LoVo (cell line): Measurements from ENCODE around the gene CAMKMT.

Experiments used
- DNase-seq: peaks from one replicate; pipeline ENCODE4 v3.0.0-alpha.2; 2016; ENCODE audit warnings: low spot score

The CAMKMT gene

DNA sequence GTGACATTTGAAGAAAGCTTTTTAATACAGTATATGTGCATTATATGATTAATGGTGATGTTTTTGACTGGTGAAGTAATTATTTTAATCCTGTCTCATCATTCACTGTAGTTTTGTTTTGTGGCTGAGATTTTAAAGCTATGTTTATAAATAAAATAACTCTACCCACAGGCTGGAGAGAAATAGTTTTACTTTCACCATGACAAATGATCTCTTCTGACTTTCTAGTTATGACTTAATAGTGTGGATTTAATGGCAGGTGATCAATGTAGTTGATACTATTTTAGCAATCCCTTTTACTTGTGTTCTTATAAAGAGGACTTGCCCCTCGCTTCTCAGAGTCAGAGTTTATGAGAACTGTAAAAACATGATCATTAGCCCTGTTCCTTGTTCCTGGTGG is 290.2 kb downstream of the CAMKMT start:
- no peak for DNase-seq

DNA sequence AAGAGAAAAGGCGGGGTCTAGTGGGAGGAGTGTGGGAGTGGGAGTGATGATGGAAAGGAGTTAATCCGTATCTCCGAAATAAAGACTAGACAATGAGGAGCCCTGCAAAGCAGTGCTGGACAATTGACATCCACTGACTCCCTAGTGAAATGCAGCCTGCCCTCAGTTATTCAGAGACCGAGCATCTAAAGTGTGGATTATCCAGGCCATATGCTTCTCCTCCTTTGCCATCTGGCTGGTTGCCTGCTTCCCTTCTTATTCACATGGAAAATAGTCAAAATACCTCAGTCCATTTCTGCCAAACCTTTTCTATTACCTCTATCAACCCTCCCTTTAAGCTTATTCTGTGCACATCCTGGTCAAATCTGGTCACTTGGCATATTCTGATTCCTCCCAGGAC is 291.0 kb downstream of the CAMKMT start:
- no peak for DNase-seq

DNA sequence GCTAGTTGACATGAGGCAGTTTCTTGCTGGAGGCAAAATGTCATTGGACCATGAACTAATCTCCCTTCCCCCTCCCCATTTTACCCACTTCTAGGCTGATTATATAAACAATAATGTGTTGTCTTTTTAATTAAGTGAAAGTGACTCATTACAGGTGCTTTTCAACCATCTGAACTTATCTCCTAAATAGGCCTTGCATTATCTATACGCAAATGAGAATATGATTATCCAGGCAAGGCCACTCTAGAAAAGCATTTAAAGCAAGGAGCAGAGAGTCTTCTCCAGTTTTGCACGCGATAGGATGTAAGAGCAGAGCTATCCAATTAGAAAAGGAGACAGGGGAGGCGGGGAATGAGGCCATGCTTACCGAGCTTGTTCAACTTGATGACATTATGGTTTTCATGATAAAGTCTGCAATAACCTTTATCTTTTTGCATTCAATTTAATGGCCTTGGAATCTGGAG is 293.7 kb downstream of the CAMKMT start:
- no peak for DNase-seq

DNA sequence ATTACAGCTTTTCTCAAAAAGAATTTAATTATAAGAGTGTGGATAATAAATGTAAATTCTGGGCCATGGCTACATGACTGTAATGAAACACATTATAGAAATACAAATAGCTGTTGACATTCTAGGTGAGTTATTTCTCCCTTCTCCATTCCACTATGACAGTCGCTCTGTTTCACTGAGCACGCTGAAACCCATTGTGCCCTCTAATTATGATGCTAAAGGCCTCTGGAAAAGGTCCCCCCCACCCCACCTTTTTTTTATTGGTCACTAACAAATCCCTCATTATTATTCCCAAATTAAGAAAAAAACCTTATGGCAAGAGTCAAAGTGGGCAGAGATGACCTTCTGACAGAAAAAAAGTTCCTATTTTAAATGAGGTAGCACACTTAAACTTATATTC is 294.7 kb downstream of the CAMKMT start:
- no peak for DNase-seq

DNA sequence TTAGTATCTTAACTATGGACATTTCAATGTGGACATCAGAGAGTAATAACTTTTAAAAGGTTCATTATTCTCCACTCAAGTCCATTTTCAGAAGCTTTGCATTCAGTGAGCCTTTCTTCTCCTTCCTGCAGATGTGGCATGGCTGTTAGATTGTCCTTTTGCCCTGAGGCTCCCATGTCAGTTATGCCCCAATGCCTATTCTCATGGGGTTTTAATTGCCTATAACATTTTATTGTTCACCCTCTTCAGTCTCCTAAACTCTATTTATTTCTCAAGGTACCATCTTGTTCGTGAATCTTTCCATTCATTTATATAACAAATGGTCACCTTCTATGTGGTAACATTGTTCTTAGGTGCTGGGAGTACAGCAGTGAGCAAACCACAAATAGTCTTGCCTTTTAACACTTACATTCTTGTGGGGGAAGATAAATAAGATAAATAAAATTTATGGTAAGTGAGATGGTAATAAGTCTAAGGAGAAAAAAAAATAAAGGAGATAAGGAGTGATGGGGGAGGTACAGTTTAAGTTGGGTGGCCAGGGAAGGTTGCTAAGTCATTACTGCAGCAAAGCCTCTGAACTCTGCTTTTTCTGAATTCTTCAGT is 301.8 kb downstream of the CAMKMT start:
- DNase-seq = no peak

DNA sequence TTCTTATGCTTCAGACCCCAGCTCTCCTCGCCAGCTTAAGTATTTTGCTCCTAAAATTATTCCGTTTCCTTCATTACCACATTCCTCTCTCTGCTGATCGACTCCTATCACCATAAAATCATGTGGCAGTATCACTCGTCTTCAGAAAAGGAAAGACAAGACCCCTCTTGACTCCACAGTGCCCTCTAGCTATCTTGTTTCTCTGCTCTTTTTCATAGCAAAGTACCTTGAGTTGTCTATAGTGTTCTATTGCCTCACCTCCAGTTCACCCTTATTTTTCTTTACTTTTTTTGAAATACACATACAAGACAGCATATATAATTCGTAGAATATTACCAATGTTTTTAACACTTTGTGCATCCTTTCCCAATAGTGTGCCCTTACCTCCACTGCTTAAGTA is 306.6 kb downstream of the CAMKMT start:
- no peak for DNase-seq

DNA sequence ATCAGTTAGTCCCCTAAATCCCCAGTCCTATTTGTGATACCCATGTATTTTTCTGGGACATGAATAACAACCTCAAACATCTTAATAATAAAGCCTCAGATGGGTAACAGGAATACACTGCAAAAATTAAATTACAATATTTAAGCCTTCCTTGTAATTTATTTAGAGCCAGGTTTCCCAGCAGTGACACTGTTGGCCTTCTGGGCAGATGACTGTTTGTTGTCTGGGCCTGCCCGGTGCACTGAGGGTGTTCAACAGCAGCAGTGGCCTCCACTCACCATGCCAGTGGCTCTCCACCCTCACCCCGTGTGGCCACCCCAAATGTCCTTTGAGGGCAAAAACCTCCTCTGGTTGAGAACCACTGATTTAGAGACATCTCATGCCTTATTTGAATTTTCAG is 309.5 kb downstream of the CAMKMT start:
- DNase-seq = no peak

DNA sequence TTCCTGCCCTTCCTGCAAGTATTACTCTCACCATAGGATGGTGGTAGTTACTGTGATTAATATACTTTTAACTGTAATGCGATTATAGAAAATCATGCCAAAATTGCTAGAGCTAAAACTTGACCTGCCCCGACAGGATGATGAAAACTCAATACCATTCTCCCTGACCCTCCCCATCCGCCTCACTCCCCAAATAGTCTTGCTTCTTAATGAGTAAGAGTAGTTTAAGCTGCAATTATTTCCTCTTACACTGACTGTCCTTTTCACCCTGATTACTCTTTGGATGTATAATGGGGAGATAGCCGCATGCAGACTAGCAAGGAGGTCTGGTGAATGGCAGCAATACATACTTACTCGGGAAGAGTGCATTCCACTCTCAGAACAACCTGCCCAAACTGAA is 310.2 kb downstream of the CAMKMT start:
- no peak for DNase-seq

DNA sequence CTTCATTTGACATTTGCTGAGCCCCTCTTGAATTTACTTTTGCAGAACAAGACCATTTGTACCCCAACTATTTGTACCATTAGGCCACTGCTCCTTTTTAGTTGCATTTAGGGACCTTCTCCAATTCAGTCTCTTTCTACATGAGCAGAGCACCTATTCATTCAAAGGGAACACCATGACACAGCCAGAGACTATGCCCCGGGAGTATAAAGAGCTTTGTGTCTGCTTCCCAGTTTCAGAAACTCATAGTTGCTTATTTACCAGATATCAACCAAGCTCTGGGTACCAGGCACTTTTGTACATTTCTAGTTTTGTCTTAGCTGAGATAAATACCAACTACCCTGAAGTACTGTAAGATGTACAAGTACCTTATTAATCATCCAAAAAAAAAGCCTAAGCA is 310.7 kb downstream of the CAMKMT start:
- no peak for DNase-seq

DNA sequence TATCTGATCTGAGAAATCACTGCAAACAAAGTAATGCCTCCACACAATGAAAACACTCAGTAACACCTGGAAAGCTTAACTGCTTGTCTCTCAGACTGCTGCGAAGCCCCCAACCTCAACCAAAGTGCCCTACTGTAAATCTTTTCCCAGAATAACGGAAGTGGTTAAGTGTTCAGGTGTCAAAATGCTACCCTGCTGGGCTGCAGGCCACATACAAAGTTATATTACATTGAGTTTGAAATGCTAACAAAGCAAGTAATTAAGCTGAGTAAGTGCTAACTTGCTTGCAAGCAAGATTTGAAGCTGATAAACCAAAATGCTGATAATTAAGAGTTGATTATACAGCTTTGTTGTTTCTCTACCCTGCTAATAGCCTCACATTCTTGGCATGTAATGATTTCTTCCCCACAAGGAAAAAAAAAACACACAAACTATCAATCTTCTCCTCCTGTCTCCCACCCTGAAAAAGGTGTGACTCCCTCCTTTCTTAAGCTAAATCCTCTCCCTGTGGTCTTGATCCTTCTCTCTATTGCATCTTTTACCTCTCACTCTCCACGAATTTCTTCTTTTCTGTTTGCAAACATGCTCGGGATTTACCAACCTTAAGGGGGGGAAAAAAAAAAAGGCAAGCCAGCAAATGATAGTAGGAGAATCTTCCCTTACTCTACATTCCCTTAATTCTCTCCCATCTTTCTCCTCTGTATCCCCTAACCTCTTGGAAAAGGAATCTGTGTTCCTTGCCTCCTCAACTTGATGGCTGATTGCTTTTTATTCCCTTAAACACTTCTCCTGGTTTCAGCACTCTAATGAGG is 312.9 kb downstream of the CAMKMT start:
- no peak for DNase-seq

DNA sequence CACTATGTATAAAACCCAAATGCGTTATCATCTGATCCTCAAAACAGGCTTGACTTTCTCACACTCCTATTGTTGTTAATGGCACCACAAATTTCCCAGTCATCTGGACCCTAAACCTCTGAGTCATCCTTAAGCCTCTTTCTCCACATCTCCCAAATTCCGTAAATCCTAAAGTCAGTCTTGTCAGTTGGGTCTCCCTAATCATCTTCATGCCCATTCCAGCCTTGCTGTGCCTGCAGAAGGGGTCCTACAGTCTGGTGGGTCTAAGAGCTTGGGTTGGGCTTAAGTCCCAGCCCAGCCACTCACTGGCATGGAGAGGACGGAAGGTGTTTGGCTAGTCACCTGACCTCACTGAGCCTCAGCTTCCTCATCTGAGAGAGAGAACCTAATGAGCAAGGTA is 314.6 kb downstream of the CAMKMT start:
- no peak for DNase-seq

DNA sequence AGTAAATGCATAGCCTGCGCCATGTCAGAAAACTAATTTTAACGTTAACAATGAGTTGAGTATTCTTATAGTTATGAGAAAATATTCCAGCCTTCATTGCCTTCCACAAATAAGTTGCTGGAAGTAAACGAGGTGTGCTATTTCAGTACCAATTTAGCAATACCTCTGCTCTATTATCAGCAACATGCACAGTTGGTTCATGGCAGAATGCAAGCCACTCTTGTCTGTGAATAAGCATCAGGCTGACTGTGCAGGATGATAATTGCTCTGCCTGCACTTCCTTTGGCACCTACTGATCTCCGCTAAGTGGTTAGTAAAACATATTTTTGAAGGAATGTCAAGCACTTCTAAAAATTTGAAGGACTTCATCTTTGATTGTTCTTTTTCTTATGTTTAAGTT is 317.8 kb downstream of the CAMKMT start:
- DNase-seq = no peak

DNA sequence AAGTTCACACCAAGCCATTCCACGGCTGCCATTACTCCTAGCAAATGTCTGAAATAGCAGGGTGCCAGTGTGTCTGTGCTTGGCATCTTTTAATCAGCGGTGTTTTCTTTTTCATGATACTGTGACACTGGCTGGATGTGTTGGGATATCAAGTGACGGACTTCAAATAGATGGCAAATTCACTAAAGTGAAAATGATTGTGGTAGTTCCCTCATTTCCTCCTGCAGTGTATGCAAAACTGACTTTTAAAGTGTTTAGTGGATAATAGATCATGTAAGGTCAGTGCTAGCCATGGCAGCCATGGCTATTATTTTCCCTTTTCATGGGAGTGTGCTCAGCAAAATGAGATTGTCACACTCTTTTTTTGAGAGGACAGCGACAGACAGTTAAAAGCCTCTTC is 318.2 kb downstream of the CAMKMT start:
- no peak for DNase-seq

DNA sequence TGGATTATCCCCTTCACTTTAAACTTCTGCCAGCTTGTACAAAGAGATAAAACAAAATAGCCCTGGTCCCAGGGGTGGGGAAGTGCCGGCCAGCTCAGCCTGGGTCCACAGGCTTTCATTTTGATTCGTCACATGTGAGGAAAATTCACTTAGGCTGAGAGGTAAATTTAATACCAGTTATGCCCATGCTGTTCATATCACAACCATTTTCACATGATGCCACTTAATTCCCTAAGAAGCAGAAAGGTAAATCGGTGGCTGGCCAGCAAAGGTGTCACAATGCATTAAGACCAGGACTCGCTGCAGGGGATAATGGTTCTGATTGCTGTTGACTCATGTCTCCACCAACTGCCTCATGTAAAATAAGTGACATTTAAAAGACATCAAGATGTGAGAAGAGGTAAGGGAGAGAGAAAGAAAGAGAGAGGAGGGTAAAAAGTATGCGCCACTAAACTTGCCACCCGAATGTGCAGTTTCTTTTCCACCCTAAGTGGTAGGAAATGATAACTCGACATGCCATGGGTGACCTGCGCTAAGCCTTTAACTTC is 318.8 kb downstream of the CAMKMT start:
- no peak for DNase-seq

DNA sequence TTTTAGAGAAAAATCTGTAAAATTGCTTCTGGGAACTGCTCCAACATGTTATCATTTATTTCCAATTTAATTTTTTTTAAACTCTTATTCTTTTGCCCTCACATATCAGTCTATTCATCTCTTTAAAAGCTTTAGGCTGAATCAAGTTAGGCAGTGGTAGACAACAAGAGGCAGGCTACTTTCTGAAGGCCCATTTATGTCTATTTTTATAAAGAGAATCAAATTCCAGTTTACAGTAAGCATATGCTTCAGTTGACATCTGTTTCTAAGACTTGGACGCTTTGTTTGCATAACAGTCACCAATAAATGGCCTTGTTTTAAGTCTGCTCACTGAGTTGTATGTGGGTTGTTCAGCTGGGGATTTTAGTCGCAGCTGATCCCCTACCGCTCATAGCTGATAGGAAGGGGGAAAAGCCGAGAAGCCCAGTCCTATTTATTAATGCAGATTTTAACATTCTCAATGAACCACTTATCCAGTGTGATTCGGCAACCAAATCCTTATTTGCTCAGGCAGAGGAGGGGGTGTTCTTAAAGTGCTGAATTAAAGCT is 319.3 kb downstream of the CAMKMT start:
- no peak for DNase-seq

DNA sequence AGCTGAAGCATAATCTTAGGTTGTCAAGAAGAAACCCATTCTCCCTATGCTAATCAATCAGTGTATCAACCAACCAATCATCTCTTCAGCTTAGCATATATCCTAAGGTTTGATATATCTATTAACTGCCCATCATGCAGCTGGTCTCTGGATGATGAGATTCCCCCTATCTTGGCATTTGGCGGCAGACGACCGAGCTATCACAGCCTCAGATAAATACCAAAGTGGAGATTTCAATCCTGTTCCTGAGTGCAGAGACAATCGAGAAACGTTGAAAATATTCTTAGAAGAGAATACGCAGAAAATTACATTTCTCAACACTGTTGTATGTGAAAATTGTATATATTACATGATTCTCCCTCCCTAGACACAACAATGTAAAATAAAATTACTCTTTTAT is 320.7 kb downstream of the CAMKMT start:
- no peak for DNase-seq

DNA sequence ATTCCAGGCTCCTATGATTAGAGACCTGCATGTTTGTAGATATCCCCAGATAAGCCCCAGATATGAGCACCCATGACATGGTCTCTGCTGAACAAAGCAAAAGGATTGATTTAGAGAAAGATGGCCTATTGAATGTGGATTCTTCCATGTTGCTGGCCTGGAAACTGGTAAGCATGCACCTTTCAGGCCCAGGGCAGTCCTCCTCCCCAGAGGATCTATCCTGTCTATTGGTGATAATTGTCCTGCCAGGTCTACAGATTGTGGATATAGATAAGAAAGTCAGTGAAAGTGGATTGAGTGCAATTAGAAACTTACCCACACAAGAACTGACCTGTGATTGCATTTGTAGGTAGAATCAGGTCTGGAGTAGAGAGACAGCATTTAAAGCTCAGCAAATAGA is 322.8 kb downstream of the CAMKMT start:
- no peak for DNase-seq

DNA sequence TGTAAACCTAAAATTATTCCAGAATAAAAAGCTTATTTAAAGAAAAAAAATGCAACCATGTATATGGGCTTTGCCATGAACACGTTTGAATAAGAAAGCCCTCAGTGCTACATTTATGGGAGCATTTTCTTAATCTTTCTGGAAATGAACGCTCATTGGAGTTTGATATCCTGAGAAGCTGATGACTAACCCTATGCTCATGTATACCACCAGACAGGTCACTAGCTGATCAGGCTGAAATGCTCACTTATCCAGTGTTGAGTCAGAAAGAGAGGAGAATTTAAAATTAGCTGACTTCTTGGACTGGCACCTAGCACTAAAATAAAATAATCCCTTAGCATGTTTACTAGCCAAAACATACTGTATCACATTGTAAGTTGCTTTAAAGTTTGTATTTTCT is 324.8 kb downstream of the CAMKMT start:
- DNase-seq = no peak

DNA sequence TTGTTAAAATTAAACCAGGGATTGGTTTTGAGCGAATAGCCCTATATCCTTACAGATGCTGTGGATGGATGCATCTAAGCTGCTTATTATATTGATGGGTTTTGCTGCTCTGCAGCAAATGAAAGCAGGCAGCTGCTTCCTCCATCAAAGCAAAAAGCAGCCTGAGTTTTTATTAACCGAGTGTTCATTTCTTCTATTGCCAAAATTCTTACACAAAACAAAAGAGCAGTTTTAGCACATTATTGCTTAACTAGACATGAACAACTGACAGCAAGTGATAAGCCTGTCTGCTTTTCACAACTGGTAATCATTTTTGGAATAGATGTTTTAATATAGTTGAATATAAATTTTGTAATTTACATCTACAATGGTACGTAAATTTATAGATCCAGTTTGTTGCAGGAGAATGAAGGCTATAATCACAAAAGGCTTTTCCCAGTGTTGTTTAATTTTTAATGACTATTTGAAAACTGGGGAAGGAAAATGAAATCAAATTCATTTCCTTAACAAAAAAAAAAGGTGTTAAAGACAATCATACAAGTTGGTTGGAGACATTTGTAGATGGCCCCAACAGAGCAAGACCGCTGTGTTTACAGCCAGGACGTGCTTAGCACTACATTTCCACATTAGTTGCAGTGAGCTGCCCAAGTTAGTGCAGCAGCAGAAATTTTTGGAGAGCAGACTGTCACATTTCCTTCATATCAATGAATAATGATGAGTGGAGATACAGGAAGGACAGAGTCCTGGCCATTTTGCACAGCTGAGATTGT is 326.1 kb downstream of the CAMKMT start:
- no peak for DNase-seq

DNA sequence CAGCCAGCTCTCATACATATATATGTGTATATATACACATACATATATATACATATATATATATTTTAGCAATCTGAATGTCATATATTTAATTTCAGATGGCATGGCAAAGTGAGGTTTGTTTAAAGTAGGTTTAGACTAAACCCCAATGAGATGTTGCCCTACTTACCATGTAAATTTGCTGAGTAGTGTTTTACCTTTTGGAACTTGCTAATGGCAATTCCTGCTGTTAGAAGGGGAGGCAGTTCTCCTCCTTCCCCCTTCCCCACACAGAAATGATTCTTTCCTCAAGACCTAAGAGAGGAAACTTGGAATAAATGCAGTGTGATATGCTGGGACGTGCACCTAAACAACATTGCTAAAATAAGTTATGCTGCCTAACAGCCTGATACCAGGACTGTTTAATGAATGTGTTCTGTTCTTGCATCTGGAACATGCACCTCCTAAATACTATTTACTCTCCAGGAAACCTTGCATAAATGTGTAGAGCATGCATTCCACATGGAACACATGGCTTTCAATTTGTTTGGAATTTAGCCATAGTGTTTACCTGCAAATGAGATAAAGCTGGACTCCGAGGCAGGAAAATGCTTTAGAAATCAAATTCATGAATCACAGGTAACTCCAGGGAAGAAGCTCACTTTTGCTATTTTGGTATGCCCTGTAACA is 326.8 kb downstream of the CAMKMT start:
- no peak for DNase-seq

DNA sequence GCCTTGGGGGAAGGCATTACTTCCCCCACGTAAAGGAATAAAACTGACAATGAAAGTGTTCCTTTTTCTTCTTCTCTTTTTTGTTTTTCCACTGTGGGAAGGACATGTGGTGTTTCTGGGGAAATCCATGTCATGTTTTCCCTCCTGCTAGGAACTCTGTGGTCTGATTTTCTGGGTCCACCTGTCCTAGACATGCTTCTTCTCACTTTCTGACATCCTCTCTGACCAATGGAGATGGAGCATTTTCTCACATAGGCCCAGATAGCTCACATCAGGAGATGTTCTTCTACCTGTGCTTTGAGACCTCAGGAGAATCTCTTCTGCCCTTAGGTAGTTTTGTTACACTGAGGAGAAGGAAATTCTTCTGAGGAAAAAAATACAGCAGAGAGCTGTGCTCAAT is 327.8 kb downstream of the CAMKMT start:
- DNase-seq = no peak

DNA sequence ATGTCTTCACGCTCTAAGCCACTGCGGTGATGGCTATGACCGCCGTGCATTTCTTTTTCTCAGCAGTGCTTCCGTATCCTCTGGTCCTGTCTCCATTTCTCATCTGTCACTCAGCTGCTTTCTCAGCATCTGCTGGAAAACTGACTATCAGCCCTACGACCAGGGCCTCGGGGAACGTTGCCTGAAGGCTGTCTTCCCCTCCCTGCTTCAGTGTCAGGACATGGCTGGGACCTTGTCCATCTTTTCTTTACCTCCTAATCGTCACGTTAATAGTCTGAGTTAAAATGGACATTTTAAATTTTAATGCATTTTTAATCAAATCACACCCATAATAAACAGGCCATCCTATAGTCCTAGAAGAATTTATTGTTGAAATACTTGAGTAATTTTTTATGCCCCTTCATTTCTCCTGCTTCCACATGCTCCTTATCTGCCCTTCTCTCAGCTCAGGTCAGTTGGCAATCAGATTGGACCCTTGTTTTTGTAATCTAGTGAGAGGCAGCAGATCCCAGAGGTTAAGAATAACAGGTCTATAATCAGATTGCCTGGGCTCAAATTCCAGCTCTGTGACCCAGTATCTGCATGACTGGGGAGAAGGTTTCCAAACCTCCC is 329.5 kb downstream of the CAMKMT start:
- DNase-seq = no peak
